Frontal cortex (tissue), 4 donors: Measurements from ENCODE around the gene NEURL1B. TPM values are rescaled to one million over a fixed set of nuclear protein-coding genes. Genes with fewer than 3 reads are reported as not detected.
"Not testable (repeated sequence)": the region's sequence is repeated elsewhere in the genome, so short reads cannot be mapped to it uniquely, and the experiment has no call there.

Experiments
- DNase-seq, 2 donors: peaks; one replicate each; pipeline ENCODE4 v3.0.0; 2012; ENCODE audit warnings: low spot score in 2 of 2
- FAIRE-seq: peaks from 2 replicates; lab custom pipeline; 2012; peaks lifted over from hg19 to GRCh38; lab: Jason Lieb, UNC
- total RNA-seq: library from RNA; depleted of rRNA; stranded (reverse); fragments of >200 nt; gene quantifications from one replicate; pipeline ENCODE4 v1.2.3, GENCODE V29; 2014
- donor health status: control.
- donor health status: control.
- donor health status: control.

Gene NEURL1B
- total RNA-seq, 1 donor from 2014 or later = 16.3 TPM

DNA sequence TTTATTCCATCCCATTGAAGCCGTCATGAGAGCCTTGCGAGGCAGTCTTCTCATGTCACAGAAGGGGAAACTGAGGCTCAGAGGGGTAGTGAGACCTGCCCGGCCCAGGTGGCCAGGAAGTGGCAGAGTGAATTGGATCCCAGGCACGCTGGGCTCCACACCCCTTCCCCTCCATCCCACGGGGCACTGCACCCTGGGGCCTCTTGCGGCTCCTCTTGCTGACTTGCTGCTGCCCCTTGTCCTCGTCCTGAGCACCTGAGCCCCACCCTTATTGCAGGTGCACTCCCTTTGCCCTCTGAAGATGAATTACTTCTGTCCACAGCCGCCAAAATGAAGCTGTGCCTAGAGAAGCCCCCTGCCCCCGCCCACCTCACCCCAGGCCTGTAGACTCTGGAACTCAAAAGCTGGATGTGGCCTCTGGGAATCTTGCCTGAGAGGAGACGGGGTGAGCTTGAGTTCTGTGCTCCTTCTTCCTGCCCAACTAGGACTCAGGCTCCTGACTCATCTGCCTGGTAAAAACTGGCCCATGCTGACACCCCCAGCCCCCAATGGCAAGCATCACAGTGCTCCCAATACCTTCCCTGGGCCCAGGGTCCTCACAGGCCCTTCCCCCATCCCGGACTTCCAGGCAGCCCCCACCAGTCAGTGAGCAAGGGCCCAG is 6.4 kb downstream of the NEURL1B start:
- no peak for FAIRE-seq
- DNase-seq = no peak

DNA sequence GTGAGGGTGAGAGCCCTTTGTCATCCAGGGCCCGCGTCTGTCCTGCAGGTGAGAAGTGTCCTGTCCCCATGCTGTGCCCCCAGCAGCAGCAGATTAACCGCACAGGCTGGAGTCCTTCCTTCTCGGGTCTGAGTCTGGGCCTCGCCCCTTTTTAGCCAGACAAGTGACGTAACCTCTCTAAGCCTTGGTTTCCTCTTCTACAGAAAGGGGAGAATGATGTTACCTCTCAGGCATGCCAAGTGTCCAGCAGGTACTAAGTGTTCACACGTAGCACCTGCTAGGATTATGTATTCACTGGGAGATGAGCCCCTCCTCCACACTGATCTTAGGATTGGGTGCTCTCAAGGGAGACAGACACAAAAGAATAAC is 6.9 kb downstream of the NEURL1B start:
- no peak for DNase-seq
- no peak for FAIRE-seq

DNA sequence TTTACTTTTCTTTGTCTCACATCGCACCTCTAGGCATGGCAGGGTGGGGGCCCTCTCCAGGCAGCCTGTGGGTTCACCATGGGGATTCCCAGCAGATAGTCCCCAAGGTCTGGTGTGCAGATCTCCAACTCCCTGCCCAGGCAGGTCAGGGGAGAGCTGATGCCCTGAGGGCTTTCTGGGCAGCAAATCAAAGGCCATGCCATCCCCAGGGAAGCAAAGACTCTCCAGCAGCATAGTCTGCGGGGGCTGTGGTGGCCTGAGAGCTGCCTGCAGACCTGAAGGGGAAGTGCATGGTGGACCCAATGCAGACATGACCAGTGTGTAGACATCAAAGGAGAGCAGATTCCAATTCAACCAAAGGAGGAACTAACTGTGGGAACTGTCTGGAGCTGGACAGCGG is 7.7 kb downstream of the NEURL1B start:
- no peak for DNase-seq
- FAIRE-seq = no peak

DNA sequence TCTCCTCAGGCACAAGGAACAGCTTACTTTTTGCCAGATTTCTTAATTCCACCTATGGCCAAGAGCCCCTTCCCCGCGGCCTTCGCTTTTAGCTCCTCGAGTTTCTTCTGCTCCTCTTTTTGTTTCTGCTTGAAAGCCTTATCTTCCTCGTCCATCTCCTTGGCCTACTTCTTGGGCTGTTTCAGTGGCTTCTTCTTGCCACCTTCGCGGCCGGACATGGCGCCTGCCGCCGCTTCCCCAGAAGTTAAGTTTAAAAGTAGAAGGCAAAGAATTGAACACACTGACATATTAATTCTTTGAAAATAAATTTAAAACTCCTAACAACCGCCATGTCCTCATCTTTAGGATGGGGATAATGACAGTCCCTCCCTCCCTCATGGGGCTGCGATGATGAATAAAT is 15.4 kb downstream of the NEURL1B start:
- DNase-seq, FAIRE-seq: not testable (repeated sequence)

DNA sequence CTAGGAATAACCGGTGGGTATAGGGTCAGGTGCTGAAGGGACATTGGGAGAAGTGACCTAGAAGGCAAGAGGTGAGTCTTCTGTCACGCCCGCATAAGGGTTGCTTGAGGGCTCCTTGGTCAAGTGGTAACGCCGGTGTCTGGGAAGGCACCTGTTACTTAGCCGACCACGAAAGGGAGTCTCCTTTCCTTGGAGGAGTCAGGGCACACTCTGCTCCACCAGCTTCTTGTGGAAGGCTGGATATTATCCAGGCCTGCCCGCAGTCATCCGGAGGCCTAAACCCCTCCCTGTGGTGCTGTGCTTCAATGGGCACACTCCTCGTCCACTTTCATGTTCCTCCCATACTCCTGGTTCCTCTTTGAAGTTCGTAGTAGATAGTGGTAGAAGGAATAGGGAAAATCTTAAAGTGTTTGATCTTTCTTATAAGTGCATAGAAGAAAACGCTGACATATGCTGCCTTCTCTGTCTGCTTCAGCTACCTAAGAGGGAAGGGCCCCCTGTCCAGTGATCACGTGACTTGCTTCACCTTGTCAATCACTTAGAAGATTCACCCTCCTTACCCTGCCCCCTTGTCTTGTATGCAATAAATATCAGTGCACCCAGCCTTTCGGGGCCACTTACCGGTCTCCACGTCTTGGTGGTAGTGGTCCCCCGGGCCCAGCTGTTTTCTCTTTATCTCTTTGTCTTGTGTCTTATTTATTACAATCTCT is 16.6 kb downstream of the NEURL1B start:
- FAIRE-seq, DNase-seq: not testable (repeated sequence)

DNA sequence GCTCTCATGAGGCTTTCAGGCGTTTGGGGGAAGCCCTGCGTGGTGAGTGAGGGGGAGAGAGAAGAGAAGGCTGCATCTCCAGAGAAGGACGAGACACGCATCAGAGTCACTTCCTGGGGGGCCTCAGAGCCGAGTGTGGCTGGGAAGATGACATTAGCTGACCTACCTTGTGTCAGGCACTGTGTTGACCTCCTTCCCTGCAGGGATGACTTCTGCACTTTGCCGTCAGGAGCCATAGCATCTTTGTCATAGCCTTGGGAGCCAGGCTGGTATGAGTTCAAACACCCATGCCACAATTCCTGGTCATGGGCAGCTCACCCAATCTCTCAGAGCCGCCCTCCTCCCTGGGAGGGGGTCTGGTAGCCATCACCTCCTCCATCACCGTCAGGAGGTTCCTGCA is 17.3 kb downstream of the NEURL1B start:
- no peak for DNase-seq
- no peak for FAIRE-seq

DNA sequence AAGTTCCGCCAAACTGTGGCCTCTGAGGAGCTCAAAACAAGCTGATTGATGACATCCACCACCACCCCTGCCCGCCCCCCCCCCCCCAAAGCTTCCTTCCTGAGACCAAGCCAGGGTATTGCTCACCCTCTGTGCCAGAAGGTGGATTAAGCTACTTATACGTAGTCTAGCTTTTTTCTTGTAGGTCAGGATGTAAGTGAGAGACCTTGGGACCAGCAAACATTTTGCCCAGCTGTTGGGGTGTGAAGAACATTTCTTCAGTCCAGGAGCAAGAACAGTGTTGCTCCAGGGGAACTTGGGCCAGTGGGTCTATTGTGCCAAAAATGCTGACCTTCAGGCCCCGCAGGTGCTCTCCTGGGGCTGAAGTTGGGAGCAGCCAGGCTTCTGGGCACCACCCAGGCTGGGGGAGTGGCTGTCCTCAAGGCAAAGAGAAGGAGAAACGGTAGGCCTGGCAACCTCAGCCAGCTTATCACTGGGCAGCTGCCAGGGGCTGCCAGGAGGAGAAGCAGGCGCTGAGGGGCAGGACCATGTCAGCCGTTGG is 18.0 kb downstream of the NEURL1B start:
- DNase-seq = no peak
- no peak for FAIRE-seq

DNA sequence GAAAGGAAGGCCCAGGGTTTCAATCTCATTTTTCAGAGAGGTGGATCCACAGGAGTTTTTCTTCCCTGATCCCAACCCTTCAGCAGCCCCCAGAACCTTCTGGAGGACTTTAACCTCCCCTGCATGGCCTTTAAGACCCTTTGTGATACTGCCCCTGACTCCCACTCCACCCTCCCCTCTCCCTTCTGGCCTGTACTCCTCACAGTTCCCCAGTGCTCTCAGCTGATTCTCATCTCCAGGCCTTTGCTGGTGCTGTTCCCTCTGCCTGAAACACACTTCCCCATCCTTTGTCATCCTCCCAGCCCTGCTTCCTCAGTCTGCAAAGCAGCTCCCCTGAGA is 18.5 kb downstream of the NEURL1B start:
- no peak for DNase-seq
- FAIRE-seq = no peak

DNA sequence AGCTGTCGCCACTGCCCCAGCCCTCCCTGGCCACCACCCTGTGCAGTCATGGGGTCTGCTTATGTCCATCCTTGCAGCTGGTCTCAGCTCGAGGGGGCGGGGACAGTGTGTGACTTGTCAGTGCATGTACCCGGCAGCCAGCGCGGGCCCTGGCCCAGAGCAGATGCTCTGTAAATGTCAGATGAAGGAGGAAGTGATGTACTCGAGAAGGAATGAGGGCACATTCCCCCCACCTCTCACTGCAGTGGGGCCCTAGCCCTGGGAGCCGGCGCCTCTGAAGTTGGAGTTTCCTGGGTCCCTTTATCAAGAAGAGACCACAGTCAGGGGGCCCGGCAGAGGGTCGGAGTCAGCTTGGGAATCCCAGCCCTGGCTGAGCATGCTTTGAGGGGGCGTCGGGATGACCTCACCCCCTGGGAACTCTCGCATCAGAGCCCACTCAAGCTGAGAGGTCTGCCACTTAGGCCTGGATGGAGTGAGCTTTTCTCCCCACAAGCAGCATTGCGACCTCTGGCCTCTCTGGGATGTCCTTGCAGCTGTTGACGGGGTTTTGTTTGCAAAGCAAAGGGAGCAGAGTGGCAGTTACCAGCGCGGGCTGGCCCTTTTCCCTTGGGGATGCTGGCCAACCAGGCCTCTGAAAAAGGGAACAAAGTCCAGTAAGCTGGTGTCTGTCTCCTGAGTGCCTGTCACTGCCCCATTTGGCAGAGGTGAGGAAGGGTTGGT is 19.0 kb downstream of the NEURL1B start:
- DNase-seq (peak; percentile 60 to 71), FAIRE-seq (no peak)

DNA sequence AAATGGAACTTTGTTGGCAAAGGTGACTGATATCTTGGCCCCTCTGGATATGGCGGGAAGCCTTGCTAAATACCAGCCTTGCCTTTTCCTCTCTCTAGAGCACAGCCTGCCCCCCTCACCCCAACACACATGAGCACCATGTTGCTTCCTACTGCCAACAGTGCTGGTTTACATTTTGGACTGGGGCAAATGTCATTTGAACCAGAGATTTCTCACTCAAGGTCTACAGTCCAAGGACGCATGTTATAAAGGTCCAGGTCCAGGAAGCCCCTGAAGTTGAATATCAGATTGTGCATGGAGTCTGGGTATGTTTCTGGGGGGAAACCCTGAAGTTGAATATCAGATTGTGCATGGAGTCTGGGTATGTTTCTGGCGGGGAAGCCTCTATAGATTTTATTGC is 19.9 kb downstream of the NEURL1B start:
- DNase-seq = no peak
- no peak for FAIRE-seq

DNA sequence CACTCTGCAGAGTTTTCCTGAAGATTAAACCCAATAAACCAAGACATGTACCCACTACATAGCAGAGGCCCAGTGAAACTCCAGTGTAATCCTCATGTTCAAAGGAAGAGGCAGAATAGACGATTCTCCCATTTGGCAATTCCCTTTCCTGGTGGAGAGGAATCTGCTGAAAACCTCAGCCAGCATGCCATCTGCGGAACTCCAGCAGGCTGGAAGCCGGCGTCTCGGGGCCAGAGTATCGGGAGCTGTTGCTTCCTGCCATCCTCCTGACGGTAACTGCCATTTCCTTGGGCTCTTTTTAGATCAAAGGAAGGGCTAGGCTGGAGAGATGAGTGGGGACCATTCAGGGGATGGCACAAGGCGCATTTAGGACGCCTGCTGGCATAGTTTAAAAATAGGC is 20.5 kb downstream of the NEURL1B start:
- no peak for FAIRE-seq
- DNase-seq = no peak

DNA sequence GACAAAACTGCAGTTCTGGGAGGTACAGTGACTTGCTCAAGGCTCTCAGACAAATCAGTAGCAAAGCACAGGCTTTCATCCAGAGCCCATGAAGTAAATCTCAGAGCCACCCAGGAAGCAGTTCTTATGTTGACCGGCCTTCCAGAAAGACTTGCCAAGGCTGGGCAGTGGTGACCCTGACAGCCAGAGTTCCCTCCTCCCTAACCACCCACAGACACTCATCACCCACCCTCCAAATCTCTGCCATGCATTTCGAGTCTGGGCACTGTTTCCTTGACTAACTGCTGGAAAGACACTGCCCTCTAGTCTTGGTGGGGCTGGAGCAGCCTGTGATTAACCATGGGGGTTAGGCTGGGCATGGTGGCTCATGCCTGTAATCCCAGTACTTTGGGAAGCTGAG is 21.5 kb downstream of the NEURL1B start:
- FAIRE-seq (no peak), DNase-seq (no peak)

DNA sequence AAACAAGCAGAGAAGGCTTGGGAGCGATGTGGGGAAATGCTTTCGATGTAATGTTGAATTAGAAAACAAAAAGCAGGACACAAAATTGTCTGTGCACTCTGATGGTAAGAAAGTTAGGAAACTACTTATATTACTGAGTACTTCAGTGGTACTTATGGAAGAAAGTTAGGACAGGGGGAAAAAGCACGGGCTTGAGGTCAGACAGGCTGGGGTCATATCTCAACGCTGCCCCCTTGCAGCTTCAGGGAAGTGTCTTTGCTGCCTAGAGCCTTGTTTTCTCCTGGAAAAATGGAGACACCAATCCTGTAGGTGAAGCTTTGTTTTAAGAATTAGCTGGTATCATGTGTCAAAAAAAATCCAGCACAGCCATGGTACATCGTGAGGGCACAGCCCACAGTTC is 23.0 kb downstream of the NEURL1B start:
- DNase-seq (no peak), FAIRE-seq (no peak)

DNA sequence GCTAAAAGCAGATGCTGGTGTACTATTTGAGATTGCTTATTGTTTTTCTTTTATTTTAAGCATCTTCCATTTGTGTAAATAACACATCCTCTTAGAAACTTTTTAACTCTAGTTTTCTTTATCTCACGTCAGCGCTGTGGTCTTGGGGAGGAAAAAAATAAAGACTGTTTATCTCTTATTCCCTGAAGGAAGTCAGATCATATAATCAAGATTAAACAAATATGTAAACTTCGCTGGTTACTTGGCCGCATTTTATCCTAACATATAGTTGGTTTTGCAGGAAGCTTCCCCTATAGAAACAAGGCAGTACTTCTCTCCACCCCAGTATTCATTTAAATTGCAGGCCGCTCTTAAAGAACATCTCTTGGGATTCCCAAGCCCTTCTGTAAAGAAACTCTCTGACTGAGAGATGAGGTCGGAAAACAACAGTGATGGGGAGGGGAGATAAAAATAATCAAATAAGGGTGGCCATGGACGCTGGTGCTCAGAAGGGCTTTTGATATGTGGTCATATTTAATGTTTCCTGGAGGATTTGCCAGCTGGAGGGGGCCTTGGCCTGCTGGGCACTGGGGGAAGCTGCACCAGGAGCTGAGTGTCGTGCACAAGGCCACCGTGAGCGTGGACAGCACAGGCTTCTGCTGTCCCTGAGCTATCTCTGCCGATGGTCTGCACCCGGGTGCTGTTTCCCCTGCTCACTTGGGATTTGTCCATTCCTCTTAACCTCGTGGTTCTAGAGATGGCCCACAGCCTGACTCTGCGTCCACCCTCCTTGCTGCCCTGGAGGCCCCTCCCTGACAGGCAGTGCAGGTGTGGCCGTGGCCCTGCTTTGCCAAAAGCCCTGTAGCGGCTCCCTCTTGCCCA is 23.8 kb downstream of the NEURL1B start:
- DNase-seq = no peak
- FAIRE-seq = no peak

DNA sequence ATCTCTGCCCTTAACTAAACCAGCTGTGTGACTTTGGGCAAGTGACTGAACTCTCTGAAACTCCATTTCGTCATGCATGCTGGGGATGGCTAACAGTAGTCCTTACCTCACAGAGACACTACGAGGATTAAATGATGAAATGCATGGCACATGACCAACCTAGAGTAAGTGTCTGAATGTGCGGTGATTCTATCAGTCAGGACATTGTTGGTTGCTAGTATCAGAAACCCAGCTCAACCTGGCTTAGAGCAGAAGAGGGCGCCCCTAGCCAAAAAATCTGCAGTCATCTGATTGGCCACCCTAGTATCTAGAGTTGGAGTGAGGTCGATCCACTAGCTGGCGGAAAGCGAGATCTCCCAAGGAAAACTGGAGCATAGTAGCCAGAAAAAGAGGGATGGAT is 25.2 kb downstream of the NEURL1B start:
- DNase-seq = no peak
- no peak for FAIRE-seq

DNA sequence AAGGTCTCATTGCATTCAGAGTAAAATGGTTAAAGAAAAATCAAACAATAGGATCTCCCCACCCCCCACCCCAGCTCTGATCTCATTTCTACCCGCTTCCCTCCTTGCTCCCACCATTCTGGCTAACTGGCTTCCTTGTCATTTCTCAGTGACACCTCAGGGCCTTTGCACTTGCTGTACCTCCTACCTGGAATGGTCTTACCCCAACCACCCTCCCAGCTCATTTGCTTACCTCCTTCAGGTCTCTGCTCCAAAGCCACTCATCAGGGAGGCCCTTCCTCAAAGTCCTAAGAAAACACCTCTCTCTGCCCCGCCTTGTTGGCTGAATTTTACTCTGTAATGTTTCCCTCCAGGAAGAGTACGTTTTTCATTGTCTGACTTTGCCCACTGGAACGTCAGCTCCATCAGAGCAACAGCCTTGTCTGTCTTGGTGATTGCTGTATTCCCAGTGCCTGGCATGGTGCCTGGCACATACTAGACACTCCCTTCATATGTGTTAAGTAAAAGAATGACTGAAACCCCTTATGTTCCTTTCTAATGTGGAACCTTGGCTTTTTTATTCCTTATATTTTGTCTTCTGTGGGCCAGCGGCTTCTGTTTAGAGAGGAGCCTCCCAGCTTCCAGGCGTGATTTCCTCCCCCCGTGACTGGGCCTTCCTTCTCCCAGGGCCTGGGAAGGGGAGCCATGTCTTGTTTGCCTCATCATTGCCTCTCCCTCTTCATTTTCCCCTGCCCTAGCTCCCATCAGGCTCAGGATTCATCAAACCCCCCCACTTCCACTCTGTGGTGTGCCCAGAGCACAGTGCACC is 26.9 kb downstream of the NEURL1B start:
- no peak for FAIRE-seq
- no peak for DNase-seq

DNA sequence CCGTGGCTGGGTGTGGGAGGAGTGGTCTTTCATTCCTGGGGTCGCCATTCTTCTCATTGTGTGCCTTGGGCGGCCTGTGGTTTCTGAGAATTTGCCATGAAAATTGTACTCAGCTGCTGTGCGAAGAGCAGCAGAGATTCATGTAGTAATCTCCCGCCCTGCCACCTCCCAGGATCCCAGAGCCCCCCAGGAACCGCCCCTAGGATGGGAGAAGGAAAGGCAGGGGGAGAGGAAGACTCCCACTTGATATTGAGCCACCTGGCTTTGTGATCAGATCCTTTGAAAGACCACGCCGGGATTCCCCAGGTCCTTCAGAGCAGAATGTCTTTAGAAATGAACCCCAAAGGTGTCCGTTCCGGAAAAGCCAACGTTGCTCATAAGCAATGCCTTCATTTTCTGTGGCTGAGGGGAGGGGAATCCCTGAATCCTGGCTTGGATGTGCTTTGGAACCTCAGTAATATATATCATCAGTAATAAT is 27.6 kb downstream of the NEURL1B start:
- no peak for DNase-seq
- no peak for FAIRE-seq

DNA sequence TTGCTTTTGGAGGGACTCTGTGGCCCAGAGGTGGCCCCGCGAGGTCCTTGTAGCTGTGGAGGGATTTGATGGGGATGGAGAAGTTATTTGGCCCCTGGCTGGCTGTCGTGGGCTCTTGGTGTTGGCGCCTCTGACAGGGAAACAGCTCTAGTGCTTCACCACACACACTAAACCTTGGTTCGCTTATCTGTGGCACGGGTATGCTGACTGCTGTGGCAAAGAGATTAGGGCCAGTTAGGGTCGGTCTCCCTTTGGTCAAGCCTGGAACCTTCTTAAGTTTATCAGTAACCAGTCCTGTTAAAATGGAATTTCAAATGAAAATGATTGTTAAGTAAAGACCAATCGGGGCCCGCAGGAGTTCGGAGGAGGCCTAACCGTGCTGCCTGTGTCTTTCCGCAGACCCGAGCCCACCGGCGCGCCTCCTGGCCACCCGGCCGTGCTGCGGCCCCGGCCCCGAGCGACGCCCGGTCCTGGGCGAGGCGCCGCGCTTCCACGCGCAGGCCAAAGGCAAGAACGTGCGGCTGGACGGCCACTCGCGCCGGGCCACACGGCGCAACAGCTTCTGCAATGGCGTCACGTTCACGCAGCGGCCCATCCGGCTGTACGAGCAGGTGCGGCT is 28.4 kb downstream of the NEURL1B start:
- FAIRE-seq = no peak
- no peak for DNase-seq

DNA sequence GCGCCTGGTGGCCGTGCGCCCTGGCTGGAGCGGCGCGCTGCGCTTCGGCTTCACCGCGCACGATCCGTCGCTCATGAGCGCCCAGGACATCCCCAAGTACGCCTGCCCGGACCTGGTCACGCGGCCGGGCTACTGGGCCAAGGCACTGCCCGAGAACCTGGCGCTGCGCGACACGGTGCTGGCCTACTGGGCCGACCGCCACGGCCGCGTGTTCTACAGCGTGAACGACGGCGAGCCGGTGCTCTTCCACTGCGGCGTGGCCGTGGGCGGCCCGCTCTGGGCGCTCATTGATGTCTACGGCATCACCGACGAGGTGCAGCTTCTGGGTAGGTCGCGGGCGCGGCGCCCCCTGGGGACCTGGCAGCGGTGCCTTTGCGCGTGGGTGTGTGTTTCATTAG is 28.9 kb downstream of the NEURL1B start:
- DNase-seq (no peak), FAIRE-seq (no peak)
